Left lung (tissue), 10 donors: Measurements from ENCODE around the gene KLC1. TPM values are rescaled to one million over a fixed set of nuclear protein-coding genes. Genes with fewer than 3 reads are reported as not detected.
"Not testable (repeated sequence)": the region's sequence is repeated elsewhere in the genome, so short reads cannot be mapped to it uniquely, and the experiment has no call there.

ENCODE experiments used
- ATAC-seq: fragments of 200-7000 bp; cut with Tn5 transposase; one replicate; pipeline ENCODE4 v1.9.1; 2020; ENCODE audit warnings: moderate library complexity
- DNase-seq, 4 donors: peaks; one replicate each; pipeline ENCODE4 v3.0.0-alpha.2; 2013 to 2020
- H3K27ac ChIP-seq, 2 donors: fragments of 200-600 bp; sonication (generic) in 1 of 2; one replicate each; pipeline versions ENCODE4 v1.5.0 to v1.8.0; 2020 to 2021
- H3K27me3 ChIP-seq, 2 donors: fragments of 200-600 bp; sonication (generic) in 1 of 2; one replicate each; pipeline versions ENCODE4 v1.5.0 to v1.8.0; 2020 to 2021
- H3K36me3 ChIP-seq, 2 donors: fragments of 200-600 bp; sonication (generic) in 1 of 2; one replicate each; pipeline versions ENCODE4 v1.5.0 to v1.8.0; 2020 to 2021
- H3K4me1 ChIP-seq, 2 donors: fragments of 200-600 bp; one replicate each; pipeline ENCODE4 v1.8.0; 2021
- H3K4me3 ChIP-seq, 2 donors: fragments of 200-600 bp; sonication (generic) in 1 of 2; one replicate each; pipeline versions ENCODE4 v1.5.0 to v1.8.0; 2020 to 2021; ENCODE audit warnings: mild to moderate bottlenecking in 1 of 2
- H3K9me3 ChIP-seq, 2 donors: fragments of 200-600 bp; sonication (generic) in 1 of 2; one replicate each; pipeline versions ENCODE4 v1.5.0 to v1.8.0; 2020 to 2021
- intact Hi-C, 2 donors: fragments of 100-400 bp; cut with DNase I; formaldehyde crosslinking; loops; one replicate each; pipeline versions ENCODE4 v1.11.2 to v1.14.2; 2022
- polyA plus RNA-seq, 6 donors: library from polyadenylated mRNA; unstranded; fragments of 120-200 nt; gene quantifications; one replicate each; pipeline ENCODE4 v1.2.1, GENCODE V29; 2013; ENCODE audit not compliant: insufficient read length in 6 of 6
- total RNA-seq, 2 donors: library from RNA; stranded (reverse); fragmentation: NEBNext Ultra II Directional; extraction: Animal tissue kit (Norgen Biotek cat#: 25700); gene quantifications; one replicate each; pipeline ENCODE4 v1.2.1, GENCODE V29; 2021
- TF ChIP-seq, protein P1 (sequence below), 2 donors: fragments of 200-600 bp; sonication (generic) in 1 of 2; IDR thresholded peaks; one replicate each; pipeline versions ENCODE4 v1.5.0 to v1.8.0; 2021; ENCODE audit warnings: antibody characterized with exemption in 2 of 2
- donor health status: DM: no; HTN: yes; CAD: no.
- donor health status: DM: no; HTN: no; CAD: no.

Gene KLC1
- total and polyA plus RNA-seq, 8 donors: 126 to 185 (median 156) TPM

DNA sequence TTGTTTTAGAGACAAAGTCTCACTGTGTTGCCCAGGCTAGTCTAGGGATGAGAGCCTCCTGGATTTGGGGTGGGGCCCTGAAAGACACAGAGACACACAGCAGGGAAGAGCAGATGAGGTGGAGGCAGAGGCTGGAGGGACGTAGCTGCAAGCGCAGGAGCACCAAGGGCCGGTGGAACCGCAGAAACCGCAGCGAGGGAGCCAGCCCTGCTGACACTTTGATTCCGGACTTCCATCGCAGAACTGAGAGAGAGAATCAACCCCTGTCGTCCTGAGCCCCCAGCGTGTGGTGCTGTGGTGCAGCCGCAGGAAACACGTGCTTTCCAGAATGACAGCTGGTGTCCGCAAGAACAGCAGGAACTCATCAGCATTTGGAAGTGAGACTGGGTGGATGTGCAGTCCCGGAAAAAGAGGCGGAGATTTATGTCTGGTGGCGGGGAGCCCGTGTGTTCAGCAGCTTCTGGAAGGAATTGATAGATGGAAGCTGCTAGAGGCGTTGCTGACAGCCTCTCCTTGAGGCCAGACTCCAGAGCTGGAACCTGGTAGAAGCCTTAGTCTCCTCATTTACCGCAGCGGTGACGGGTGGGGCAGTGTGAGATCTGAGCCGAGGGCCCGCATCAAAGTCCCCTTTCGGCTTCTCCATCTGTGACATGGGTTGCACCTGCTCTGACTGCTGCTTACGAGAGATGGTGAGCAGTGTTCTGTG is 21.9 kb upstream of the KLC1 start:
- ATAC-seq: peak; percentile 90
- Histone ChIP-seq H3K27ac (no peak overlapping the region), H3K4me3 (peak overlapping the region in 1 of 2 donors; percentile 19)

DNA sequence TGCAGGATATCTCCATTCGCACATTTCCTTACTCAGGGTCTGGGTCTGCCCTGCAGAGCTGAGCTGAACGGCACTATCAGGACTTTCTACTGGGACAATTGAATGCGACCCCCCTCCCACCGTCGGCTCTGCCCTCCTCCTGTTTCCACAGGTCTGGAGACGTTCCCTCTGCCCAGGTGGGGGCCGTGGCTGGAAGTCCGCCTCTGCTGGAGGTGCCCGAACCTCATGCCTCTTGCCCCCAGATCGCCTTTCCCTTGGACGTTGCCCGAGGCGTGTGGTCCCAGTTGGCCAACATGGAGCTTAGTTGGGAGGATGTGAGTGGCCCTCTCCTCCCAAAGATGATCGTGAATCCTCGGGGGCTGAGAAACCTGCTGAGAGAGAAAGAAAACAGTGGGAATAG is 21.2 kb upstream of the KLC1 start:
- Histone ChIP-seq H3K36me3 (no peaks in the 10 kb centered on the region), H3K27ac (no peak overlapping the region), H3K4me3 (peak overlapping the region in 1 of 2 donors; percentile 19), H3K27me3 (peaks cover 0 to 24% of the 10 kb centered on the region in 2 donors), H3K4me1 (peaks cover 9 to 21% of the 10 kb centered on the region in 2 donors), H3K9me3 (peaks cover 5 to 16% of the 10 kb centered on the region in 2 donors)
- TF ChIP-seq, protein P1, sequence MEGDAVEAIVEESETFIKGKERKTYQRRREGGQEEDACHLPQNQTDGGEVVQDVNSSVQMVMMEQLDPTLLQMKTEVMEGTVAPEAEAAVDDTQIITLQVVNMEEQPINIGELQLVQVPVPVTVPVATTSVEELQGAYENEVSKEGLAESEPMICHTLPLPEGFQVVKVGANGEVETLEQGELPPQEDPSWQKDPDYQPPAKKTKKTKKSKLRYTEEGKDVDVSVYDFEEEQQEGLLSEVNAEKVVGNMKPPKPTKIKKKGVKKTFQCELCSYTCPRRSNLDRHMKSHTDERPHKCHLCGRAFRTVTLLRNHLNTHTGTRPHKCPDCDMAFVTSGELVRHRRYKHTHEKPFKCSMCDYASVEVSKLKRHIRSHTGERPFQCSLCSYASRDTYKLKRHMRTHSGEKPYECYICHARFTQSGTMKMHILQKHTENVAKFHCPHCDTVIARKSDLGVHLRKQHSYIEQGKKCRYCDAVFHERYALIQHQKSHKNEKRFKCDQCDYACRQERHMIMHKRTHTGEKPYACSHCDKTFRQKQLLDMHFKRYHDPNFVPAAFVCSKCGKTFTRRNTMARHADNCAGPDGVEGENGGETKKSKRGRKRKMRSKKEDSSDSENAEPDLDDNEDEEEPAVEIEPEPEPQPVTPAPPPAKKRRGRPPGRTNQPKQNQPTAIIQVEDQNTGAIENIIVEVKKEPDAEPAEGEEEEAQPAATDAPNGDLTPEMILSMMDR (IDR thresholded peaks at IDR 0.05): no peak
- ATAC-seq (no peak), DNase-seq (no peak)
- intact Hi-C loops: no loop called here

More for the DNA sequence above, 21.9 kb upstream of the KLC1 start:
- Histone ChIP-seq H3K36me3 (no peaks in the 10 kb centered on the region), H3K27me3 (peaks cover 0 to 24% of the 10 kb centered on the region in 2 donors), H3K4me1 (peaks cover 9 to 21% of the 10 kb centered on the region in 2 donors), H3K9me3 (peaks cover 5 to 16% of the 10 kb centered on the region in 2 donors)
- TF ChIP-seq, protein P1 (IDR thresholded peaks at IDR 0.05): no peak
- intact Hi-C loops: no loop called here
- peak; percentile 81 to 93 (median 84) for DNase-seq

DNA sequence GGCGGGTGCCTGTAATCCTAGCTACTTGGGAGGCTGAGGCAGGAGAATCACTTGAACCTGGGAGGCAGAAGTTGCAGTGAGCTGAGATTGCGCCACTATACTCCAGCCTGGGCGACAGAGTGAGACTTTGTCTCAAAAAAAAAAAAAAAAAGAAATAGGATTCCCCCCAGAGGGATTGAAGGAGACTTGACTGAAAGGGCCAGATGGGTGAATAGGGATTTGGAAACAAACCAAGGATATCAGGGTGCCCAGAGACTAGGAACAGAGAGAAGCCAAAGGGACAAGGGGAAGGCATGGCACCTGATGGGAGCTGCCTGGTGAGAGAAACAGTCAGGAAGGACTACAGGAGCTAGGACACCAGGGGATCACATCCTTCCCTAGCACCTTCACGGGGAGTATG is 19.9 kb upstream of the KLC1 start:
- intact Hi-C loops, DNase-seq, ATAC-seq, H3K27ac ChIP-seq, H3K4me3 ChIP-seq, H3K36me3 ChIP-seq: not testable (repeated sequence)
- Histone ChIP-seq H3K27me3 (peaks cover 0 to 24% of the 10 kb centered on the region in 2 donors), H3K9me3 (peaks cover 5 to 16% of the 10 kb centered on the region in 2 donors), H3K4me1 (peaks cover 9 to 21% of the 10 kb centered on the region in 2 donors)

DNA sequence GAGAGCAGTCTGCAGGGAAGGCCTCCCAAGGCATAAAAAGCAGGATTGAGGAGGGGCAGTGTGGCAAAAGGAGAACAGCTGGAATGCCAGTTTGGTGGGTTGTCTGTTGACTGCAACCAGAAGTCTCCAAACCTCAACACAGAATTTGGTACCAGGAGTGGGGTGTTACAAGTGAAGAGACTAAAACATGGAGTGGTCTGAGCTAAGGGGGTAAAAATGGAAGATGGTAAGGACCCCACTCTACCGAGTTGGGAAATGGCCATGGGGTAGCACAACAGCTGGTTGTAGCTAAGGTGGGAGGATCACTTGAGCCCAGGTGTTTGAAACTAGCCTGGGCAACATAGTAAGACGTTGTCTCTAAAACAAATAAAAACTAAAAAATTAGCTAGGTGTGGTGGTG is 17.8 kb upstream of the KLC1 start:
- TF ChIP-seq, protein P1 (IDR thresholded peaks at IDR 0.05): no peak
- H3K9me3 ChIP-seq: peaks cover 5 to 16% of the 10 kb centered on the region in 2 donors
- ATAC-seq: no peak
- peaks cover 0 to 24% of the 10 kb centered on the region in 2 donors for H3K27me3 ChIP-seq
- H3K4me3 ChIP-seq: no peak overlapping the region
- peaks cover 9 to 21% of the 10 kb centered on the region in 2 donors for H3K4me1 ChIP-seq
- no peaks in the 10 kb centered on the region for H3K36me3 ChIP-seq
- no peak overlapping the region for H3K27ac ChIP-seq
- intact Hi-C loops: no loop called here
- no peak for DNase-seq

DNA sequence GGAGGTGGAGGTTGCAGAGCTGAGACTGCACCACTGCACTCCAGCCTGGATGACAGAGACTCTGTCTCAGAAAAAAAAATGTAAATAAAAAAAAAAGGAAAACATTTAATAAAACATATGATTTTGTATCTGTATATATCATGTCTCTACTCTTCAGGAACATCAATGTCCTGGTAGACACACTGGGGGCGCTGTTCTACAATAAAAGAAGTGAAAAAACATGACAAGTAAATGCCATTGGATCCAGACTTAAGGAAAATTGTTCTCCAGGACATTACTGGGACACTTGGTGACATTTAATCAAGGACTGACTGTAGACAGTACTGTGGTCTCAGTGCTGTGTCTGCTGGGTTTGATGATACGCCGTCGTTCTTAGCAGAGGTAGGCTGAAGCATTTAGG is 15.5 kb upstream of the KLC1 start:
- intact Hi-C loops: no loop called here
- no peaks in the 10 kb centered on the region for H3K4me1 ChIP-seq
- TF ChIP-seq, protein P1 (IDR thresholded peaks at IDR 0.05): peak in 1 of 2 donors; percentile 34
- DNase-seq (no peak), ATAC-seq (no peak)
- H3K4me3 ChIP-seq: no peak overlapping the region
- H3K9me3 ChIP-seq: peaks cover 5 to 16% of the 10 kb centered on the region in 2 donors
- H3K36me3 ChIP-seq: no peaks in the 10 kb centered on the region
- H3K27ac ChIP-seq: no peak overlapping the region
- peaks cover 0 to 4% of the 10 kb centered on the region in 2 donors for H3K27me3 ChIP-seq
